Measurements from ENCODE around the gene ITGA2B.
"Not testable (repeated sequence)": the region's sequence is repeated elsewhere in the genome, so short reads cannot be mapped to it uniquely, and the experiment has no call there.

The ITGA2B gene

DNA sequence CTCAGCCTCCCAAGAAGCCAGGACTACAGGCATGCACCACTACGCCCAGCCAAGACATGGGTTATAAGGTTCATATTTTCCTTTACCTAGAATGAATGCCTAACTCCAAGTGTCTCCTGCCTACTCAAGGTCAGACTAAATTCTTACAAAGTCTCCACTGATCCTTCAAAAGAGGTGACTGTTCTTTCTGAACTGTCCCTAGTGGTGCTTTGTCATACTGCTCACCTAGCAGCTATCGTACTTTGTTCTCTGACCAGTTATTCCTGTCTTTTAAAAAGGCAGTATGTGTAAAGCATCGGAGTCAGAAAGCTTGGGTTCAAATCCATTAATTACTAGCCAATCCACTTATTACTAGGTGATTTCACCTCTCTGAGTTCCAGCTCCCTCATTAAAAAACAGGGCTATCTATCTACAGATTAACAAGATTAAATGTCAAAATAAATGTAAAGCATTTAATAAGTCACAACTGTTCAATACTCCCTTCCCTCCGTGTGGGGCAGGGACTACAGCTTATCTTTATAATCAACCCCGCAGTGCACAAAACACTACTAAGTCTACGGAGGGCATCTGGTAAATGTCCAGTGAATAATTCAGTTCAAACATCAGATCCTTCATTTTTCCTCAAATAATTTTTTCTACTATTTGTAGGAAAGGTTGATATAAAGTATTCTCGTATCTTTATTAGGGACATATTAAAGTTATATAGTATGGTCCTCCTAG, 20.0 kb upstream of the ITGA2B start:
- Histone ChIP-seq H3K4me1 (ENCODE audit: control insufficient read depth, insufficient read depth, low read length, poor library complexity, severe bottlenecking) (no peaks in the 10 kb centered on the region), H3K36me3 (ENCODE audit: control insufficient read depth, insufficient read depth, low read length) (peaks cover 40% of the 10 kb centered on the region), H3K4me3 (ENCODE audit: extremely low read depth, insufficient read depth, low read length, poor library complexity, severe bottlenecking) (no peak overlapping the region), H3K27ac (ENCODE audit: low read depth, low read length, severe bottlenecking) (no peak overlapping the region), H3K9me3 (ENCODE audit: control insufficient read depth, low read length) (no peaks in the 10 kb centered on the region)
- WGBS, 2 experiments (ENCODE audit: insufficient coverage in 2 of 2), result 50 to 100% methylated on average over 2 of the region's 7 CpGs

DNA sequence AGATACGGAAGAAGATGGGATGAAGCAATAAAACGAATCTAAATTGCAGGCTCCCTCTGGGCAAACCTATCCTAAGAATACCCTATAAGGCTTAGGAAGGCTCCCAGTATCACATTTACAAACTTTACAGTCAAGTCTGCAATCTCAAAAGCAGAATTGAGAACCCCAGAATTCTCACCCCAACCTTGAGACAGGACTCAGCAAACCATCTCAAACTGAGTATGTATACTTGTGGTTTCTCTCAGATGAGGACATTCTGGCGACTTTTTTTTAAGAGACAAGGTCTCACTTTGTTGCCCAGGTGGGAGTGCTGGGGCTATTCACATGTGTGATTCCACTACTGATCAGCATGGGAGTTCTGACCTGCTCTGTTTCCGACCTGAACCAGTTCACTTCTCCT, 19.3 kb upstream of the ITGA2B start:
- Histone ChIP-seq H3K27ac (ENCODE audit: low read depth, low read length, severe bottlenecking) (no peak overlapping the region), H3K36me3 (ENCODE audit: control insufficient read depth, insufficient read depth, low read length) (peaks cover 40% of the 10 kb centered on the region), H3K4me1 (ENCODE audit: control insufficient read depth, insufficient read depth, low read length, poor library complexity, severe bottlenecking) (no peaks in the 10 kb centered on the region), H3K9me3 (ENCODE audit: control insufficient read depth, low read length) (no peaks in the 10 kb centered on the region), H3K4me3 (ENCODE audit: extremely low read depth, insufficient read depth, low read length, poor library complexity, severe bottlenecking) (no peak overlapping the region)
- 90 to 95% methylated on average over 2 of the region's 4 CpGs for WGBS, 2 experiments (ENCODE audit: insufficient coverage in 2 of 2)

DNA sequence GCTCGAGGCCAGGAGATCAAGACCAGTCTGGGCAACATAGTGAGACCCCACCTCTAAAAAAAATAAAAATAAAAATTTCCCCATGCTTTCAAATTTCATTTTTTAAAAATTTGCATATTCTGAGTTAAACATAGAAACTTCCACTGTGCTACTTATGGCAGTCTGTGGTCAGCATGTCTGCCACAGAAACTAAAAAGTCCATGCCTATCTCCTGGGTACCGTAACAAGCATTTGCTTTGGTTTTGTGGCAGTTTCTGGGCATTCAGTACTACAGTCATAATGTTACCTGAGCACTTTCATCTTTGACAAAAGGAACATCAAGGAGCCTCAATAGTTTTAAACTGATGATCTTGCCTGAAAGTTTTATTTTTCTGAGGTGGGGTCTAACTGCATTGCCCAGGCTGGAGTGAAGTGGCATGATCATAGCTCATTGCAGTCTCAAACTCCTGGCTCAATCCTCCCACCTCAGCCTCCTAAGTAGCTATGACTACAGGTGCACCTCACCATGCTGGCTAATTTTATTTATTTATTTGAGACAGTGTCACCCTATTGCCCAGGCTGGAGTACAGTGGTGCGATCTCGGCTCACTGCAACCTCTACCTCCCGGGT, 13.2 kb upstream of the ITGA2B start:
- 100% methylated on average over 1 of the region's 5 CpGs for WGBS, 2 experiments (ENCODE audit: insufficient coverage in 2 of 2)
- no peaks in the 10 kb centered on the region for H3K9me3 ChIP-seq (ENCODE audit: control insufficient read depth, low read length)
- no peak overlapping the region for H3K27ac ChIP-seq (ENCODE audit: low read depth, low read length, severe bottlenecking)
- H3K4me3 ChIP-seq (ENCODE audit: extremely low read depth, insufficient read depth, low read length, poor library complexity, severe bottlenecking), result no peak overlapping the region
- H3K4me1 ChIP-seq (ENCODE audit: control insufficient read depth, insufficient read depth, low read length, poor library complexity, severe bottlenecking), result no peaks in the 10 kb centered on the region
- H3K36me3 ChIP-seq (ENCODE audit: control insufficient read depth, insufficient read depth, low read length), result peaks cover 75% of the 10 kb centered on the region

DNA sequence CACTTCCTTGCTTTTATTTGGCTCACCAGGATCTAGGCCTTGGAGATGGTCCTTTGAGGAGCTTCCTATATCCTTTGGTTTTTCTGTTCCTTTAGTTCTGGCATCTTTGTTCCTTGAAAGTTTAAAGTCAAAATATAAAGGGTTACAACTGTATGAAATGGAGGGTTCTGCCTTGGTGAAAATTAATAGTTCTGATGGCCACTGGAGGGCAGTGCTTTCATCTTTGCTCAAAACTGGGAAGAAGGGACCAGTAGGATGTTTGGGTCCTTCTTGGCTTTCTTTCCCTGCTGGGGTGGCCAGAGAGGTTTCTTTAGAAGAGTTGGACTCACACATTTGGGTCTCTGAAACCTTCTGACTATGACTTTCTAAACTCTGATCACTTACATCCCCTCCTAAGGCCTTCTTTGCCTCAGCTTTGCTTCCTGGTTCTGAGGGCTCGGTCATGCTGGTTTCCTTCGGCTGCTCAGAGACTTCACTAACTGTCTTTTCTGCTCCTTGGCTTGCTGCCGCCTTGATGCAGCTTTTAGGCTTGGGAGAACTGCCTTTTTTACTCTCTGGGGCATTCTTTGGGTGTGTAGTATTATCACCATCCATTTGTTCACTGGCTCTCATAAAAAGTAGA, 10.9 kb upstream of the ITGA2B start:
- peaks cover 83% of the 10 kb centered on the region for H3K36me3 ChIP-seq (ENCODE audit: control insufficient read depth, insufficient read depth, low read length)
- WGBS, 2 experiments (ENCODE audit: insufficient coverage in 2 of 2), result 88 to 100% methylated on average over 2 of the region's 3 CpGs

DNA sequence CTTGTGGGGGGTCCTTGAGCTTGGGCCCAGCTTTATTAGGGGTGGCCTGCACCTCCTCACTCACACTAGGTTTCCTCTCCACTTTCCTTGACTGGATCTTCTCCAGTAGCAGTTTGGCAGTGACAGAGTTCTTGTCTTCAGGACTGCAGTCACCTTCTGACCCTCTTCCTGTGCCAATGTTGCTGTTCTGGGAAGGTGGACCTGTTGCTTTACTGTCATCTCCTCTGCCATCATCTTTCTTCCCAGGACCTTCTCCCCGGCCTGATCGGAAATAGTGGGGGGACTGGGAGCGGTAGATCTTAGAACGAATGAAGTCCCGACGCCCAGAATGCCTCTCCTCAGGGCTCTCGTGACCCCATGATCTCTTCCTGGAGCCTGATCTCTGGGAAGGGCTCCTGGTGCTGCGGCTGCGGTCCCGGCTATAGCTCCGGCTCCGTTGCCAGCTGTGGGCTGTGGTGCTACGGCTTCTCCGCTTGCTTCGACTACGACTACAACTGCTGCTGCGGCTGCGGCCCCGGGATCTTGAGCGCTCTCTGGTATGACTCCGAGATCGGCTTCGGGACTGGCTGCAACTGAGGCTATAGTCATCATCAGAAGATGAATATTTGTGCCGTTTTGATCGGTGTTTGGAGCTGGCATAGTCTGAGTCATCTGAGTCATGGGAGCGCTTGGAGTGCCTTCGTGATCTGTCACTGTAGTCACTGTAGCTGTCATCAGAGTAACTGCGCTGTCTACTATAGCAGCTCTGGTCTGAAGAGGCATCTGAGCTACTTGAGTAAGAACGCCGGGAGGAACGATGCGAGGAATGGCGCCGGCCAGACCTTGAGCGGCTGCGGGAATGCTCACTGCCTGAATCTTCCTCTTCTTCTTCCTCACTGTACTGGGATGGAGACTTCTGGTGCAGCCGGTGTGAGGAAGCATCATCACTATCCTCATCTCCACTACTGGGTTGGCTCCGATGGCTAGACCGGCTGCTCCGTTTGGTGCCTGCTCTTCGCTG, 9.5 kb upstream of the ITGA2B start:
- no peaks in the 10 kb centered on the region for H3K9me3 ChIP-seq (ENCODE audit: control insufficient read depth, low read length)
- H3K36me3 ChIP-seq (ENCODE audit: control insufficient read depth, insufficient read depth, low read length), result peaks cover 81% of the 10 kb centered on the region
- H3K27ac ChIP-seq (ENCODE audit: low read depth, low read length, severe bottlenecking), result no peak overlapping the region
- peaks cover 2% of the 10 kb centered on the region for H3K4me1 ChIP-seq (ENCODE audit: control insufficient read depth, insufficient read depth, low read length, poor library complexity, severe bottlenecking)
- H3K4me3 ChIP-seq (ENCODE audit: extremely low read depth, insufficient read depth, low read length, poor library complexity, severe bottlenecking), result no peak overlapping the region
- whole genome bisulfite sequencing, 2 experiments (ENCODE audit: insufficient coverage in 2 of 2), result 97% methylated on average over 33 to 40 of the region's 41 CpGs

More for the DNA sequence above, 10.9 kb upstream of the ITGA2B start:
- Histone ChIP-seq H3K4me3 (ENCODE audit: extremely low read depth, insufficient read depth, low read length, poor library complexity, severe bottlenecking) (no peak overlapping the region), H3K4me1 (ENCODE audit: control insufficient read depth, insufficient read depth, low read length, poor library complexity, severe bottlenecking) (no peaks in the 10 kb centered on the region), H3K27ac (ENCODE audit: low read depth, low read length, severe bottlenecking) (no peak overlapping the region), H3K9me3 (ENCODE audit: control insufficient read depth, low read length) (no peaks in the 10 kb centered on the region)

DNA sequence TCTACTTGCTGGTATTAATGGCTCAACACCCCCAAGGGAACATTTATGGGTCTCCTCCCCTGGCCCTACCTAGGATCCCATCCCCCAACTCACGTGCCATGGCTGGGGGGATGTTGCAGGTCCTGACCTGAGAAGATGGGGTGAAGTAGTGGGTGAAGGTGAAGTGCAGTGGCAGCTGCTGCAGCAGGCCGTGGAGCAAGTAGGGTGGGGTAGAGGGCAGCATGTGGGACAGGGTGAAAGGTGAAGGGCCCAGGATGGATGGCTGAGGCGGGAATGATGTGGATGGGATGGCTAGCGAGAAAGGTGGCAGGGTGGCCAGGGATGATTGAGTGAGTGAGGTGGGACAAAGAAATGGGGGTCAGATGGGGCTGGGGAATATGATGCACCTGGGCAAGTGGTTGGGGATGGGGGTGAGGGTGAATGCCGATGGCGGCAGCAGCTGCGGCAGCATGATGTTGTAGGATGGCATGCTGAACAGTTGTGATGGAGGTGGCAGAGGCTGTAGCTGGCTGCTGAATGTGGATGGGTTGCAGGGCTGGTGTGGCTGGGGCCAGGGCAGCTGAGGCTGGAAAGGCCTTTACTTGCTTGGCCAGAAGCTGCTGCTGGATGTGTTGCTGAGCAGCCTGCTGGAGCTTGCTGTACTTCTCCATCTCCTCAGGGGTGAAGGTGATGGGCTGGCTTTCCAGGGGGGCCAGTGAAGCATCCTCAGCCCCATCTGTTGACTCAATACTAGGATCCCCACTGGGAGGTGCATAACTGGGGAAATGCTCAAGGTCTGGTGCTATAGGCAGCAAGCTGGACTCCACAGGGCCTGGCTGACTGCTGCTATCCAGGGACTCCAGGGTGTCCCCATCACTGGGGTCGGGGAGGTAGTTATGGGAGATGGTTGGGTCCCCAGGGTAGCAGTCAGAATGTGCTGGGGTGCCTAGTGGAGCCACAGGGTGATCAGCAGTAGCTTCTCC, 8.3 kb upstream of the ITGA2B start:
- H3K36me3 ChIP-seq (ENCODE audit: control insufficient read depth, insufficient read depth, low read length), result peaks cover 71% of the 10 kb centered on the region

DNA sequence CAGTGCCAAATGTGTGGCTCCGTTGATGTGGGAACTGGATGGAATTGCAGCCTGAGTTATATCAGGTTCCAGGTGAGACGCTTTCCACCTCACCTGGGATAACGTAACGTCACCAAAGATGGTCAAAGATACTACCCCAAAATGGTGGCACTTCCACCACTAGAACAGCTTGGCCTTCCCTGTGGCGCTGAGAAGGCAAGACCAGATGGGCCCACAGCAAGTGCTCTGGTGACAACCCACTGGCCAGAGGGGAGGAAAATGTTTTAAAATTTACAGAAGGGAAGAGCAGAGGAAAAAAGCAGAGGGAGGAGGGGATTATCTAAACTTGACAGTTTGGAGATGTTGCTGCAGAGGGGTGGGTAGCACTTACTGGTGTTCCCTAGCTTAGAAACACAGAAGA, 7.5 kb upstream of the ITGA2B start:
- peaks cover 3% of the 10 kb centered on the region for H3K4me1 ChIP-seq (ENCODE audit: control insufficient read depth, insufficient read depth, low read length, poor library complexity, severe bottlenecking)
- WGBS, 2 experiments (ENCODE audit: insufficient coverage in 2 of 2), result 96 to 100% methylated on average over 1 to 4 of the region's 5 CpGs
- peaks cover 64% of the 10 kb centered on the region for H3K36me3 ChIP-seq (ENCODE audit: control insufficient read depth, insufficient read depth, low read length)
- no peak overlapping the region for H3K27ac ChIP-seq (ENCODE audit: low read depth, low read length, severe bottlenecking)
- H3K9me3 ChIP-seq (ENCODE audit: control insufficient read depth, low read length), result no peaks in the 10 kb centered on the region
- no peak overlapping the region for H3K4me3 ChIP-seq (ENCODE audit: extremely low read depth, insufficient read depth, low read length, poor library complexity, severe bottlenecking)

More for the DNA sequence above, 8.3 kb upstream of the ITGA2B start:
- Histone ChIP-seq H3K4me3 (ENCODE audit: extremely low read depth, insufficient read depth, low read length, poor library complexity, severe bottlenecking) (no peak overlapping the region), H3K4me1 (ENCODE audit: control insufficient read depth, insufficient read depth, low read length, poor library complexity, severe bottlenecking) (peaks cover 3% of the 10 kb centered on the region), H3K9me3 (ENCODE audit: control insufficient read depth, low read length) (no peaks in the 10 kb centered on the region), H3K27ac (ENCODE audit: low read depth, low read length, severe bottlenecking) (no peak overlapping the region)
- WGBS, 2 experiments (ENCODE audit: insufficient coverage in 2 of 2), result 100% methylated on average over 2 to 6 of the region's 8 CpGs

DNA sequence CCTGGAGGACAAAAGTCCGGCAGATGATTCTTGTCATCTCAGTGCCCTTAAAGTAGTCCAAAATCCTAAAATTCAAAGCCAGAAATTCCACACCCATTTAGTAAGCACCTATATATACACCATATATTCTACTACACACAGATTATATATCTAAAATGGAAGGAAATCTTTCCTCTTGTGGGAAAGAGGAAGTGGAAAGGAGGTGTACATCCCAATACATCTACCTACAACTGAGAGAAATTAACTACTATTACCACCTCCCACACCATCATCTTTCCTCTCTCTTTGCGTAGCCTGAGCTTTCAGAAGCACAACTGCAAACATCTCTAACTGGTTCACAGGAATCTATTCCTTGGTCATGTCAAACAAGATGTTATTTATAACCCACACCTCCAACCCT, 5.4 kb upstream of the ITGA2B start:
- Histone ChIP-seq H3K4me1 (ENCODE audit: control insufficient read depth, insufficient read depth, low read length, poor library complexity, severe bottlenecking) (peaks cover 3% of the 10 kb centered on the region), H3K4me3 (ENCODE audit: extremely low read depth, insufficient read depth, low read length, poor library complexity, severe bottlenecking) (no peak overlapping the region), H3K36me3 (ENCODE audit: control insufficient read depth, insufficient read depth, low read length) (peaks cover 43% of the 10 kb centered on the region), H3K27ac (ENCODE audit: low read depth, low read length, severe bottlenecking) (no peak overlapping the region), H3K9me3 (ENCODE audit: control insufficient read depth, low read length) (no peaks in the 10 kb centered on the region)
- WGBS, 2 experiments (ENCODE audit: insufficient coverage in 2 of 2), result 89 to 100% methylated on average over 2 of the region's 2 CpGs

DNA sequence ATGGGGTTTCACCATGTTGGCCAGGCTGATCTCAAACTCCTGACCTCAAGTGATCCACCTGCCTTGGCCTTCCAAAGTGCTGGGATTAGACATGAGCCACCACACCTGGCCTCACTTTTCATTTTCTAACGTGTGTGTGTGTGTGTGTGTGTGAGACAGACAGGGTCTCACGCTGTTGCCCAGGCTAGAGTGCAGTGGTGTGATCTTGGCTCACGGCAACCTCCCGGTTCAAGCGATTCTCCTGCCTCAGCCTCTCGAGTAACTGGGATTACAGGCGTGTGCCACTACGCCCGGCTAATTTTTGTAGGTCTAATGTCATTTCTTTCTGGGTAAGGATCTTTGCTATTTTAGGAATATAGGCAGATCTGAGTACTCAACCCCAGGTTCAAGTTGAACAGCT, 4.7 kb upstream of the ITGA2B start:
- H3K9me3 ChIP-seq (ENCODE audit: control insufficient read depth, low read length); H3K4me3 ChIP-seq (ENCODE audit: extremely low read depth, insufficient read depth, low read length, poor library complexity, severe bottlenecking); H3K4me1 ChIP-seq (ENCODE audit: control insufficient read depth, insufficient read depth, low read length, poor library complexity, severe bottlenecking); H3K27ac ChIP-seq (ENCODE audit: low read depth, low read length, severe bottlenecking): not testable (repeated sequence)
- peaks cover 36% of the 10 kb centered on the region for H3K36me3 ChIP-seq (ENCODE audit: control insufficient read depth, insufficient read depth, low read length)
- WGBS, 2 experiments (ENCODE audit: insufficient coverage in 2 of 2), result 95 to 97% methylated on average over 6 to 8 of the region's 9 CpGs

All from mesodermal cell (in vitro differentiated cells).